ENCODE data around the gene PF4V1. TPM values are rescaled to one million over a fixed set of nuclear protein-coding genes. Genes with fewer than 3 reads are reported as not detected.

PF4V1 gene
- total RNA-seq, 1 donor from 2014 or later = not detected

- Histone ChIP-seq H4K20me1 (ENCODE audit: insufficient read depth, low read length) (no peaks in the 10 kb centered on the region), H3K9me3 (ENCODE audit: insufficient read depth, low read depth, low read length) (peaks cover 8% of the 10 kb centered on the region), H3K4me3 (ENCODE audit: insufficient read depth, low read depth, low read length) (no peak overlapping the region), H3K79me2 (ENCODE audit: insufficient read depth, low read length) (no peaks in the 10 kb centered on the region), H2AFZ (ENCODE audit: low read depth, low read length) (no peak overlapping the region), H3K36me3 (ENCODE audit: insufficient read depth, low read length) (no peaks in the 10 kb centered on the region), H3K9ac (ENCODE audit: low read length) (no peak overlapping the region), H3K27ac (ENCODE audit: low read depth, low read length) (no peak overlapping the region), H3K27me3 (ENCODE audit: insufficient read depth, low read length) (no peaks in the 10 kb centered on the region), H3K4me2 (ENCODE audit: low read length) (no peak overlapping the region), H3K4me1 (ENCODE audit: insufficient read depth, low read length) (peaks cover 8% of the 10 kb centered on the region)
- FAIRE-seq (peak; percentile 37), DNase-seq (ENCODE audit: low read depth) (no peak)
- no peaks in the 10 kb centered on the region for H3K36me3 Mint-ChIP-seq (ENCODE audit: low read depth, unreplicated experiment)
- no peaks in the 10 kb centered on the region for H3K27me3 Mint-ChIP-seq (ENCODE audit: low read depth, unreplicated experiment)
- TF ChIP-seq EZH2 (IDR thresholded peaks at IDR 0.05; ENCODE audit: insufficient read depth, low read length) (no peak), CTCF (IDR thresholded peaks at IDR 0.05; ENCODE audit: insufficient read depth, low read depth, low read length) (no peak)
- H3K4me3 Mint-ChIP-seq (ENCODE audit: unreplicated experiment) = no peak overlapping the region
- H3K9me3 Mint-ChIP-seq (ENCODE audit: unreplicated experiment) = peaks cover 10% of the 10 kb centered on the region
- H3K27ac Mint-ChIP-seq (ENCODE audit: unreplicated experiment) = peak overlapping the region; percentile 78
- H3K4me1 Mint-ChIP-seq (ENCODE audit: low read depth, unreplicated experiment) = peaks cover 25% of the 10 kb centered on the region
Measured at GRCh38 chr4:73860917-73861316, 7.8 kb downstream of the PF4V1 start.

- DNase-seq (ENCODE audit: low read depth) (peak; percentile 37), FAIRE-seq (no peak)
- Histone ChIP-seq H3K4me3 (ENCODE audit: insufficient read depth, low read depth, low read length) (no peak overlapping the region), H3K9ac (ENCODE audit: low read length) (no peak overlapping the region), H2AFZ (ENCODE audit: low read depth, low read length) (no peak overlapping the region), H3K4me2 (ENCODE audit: low read length) (no peak overlapping the region), H3K27me3 (ENCODE audit: insufficient read depth, low read length) (no peaks in the 10 kb centered on the region), H4K20me1 (ENCODE audit: insufficient read depth, low read length) (no peaks in the 10 kb centered on the region), H3K36me3 (ENCODE audit: insufficient read depth, low read length) (no peaks in the 10 kb centered on the region), H3K9me3 (ENCODE audit: insufficient read depth, low read depth, low read length) (peaks cover 5% of the 10 kb centered on the region), H3K79me2 (ENCODE audit: insufficient read depth, low read length) (no peaks in the 10 kb centered on the region), H3K27ac (ENCODE audit: low read depth, low read length) (no peak overlapping the region), H3K4me1 (ENCODE audit: insufficient read depth, low read length) (peaks cover 8% of the 10 kb centered on the region)
- no peak for TF ChIP-seq EZH2 (IDR thresholded peaks at IDR 0.05; ENCODE audit: insufficient read depth, low read length)
- TF ChIP-seq CTCF (IDR thresholded peaks at IDR 0.05; ENCODE audit: insufficient read depth, low read depth, low read length) = no peak
- H3K36me3 Mint-ChIP-seq (ENCODE audit: low read depth, unreplicated experiment) = no peaks in the 10 kb centered on the region
- no peak overlapping the region for H3K27ac Mint-ChIP-seq (ENCODE audit: unreplicated experiment)
- no peaks in the 10 kb centered on the region for H3K27me3 Mint-ChIP-seq (ENCODE audit: low read depth, unreplicated experiment)
- peaks cover 6% of the 10 kb centered on the region for H3K9me3 Mint-ChIP-seq (ENCODE audit: unreplicated experiment)
- peaks cover 26% of the 10 kb centered on the region for H3K4me1 Mint-ChIP-seq (ENCODE audit: low read depth, unreplicated experiment)
- H3K4me3 Mint-ChIP-seq (ENCODE audit: unreplicated experiment) = no peak overlapping the region
Measured at GRCh38 chr4:73862322-73862721, 9.2 kb downstream of the PF4V1 start.

GRCh38 chr4:73864365-73864764 is 11.3 kb downstream of the PF4V1 start:
- no peak for FAIRE-seq
- Histone ChIP-seq H3K27ac (ENCODE audit: low read depth, low read length) (no peak overlapping the region), H3K4me2 (ENCODE audit: low read length) (no peak overlapping the region), H4K20me1 (ENCODE audit: insufficient read depth, low read length) (no peaks in the 10 kb centered on the region), H3K4me1 (ENCODE audit: insufficient read depth, low read length) (peaks cover 8% of the 10 kb centered on the region), H2AFZ (ENCODE audit: low read depth, low read length) (no peak overlapping the region), H3K36me3 (ENCODE audit: insufficient read depth, low read length) (no peaks in the 10 kb centered on the region), H3K4me3 (ENCODE audit: insufficient read depth, low read depth, low read length) (no peak overlapping the region), H3K27me3 (ENCODE audit: insufficient read depth, low read length) (peaks cover 6% of the 10 kb centered on the region), H3K9me3 (ENCODE audit: insufficient read depth, low read depth, low read length) (no peaks in the 10 kb centered on the region), H3K9ac (ENCODE audit: low read length) (no peak overlapping the region), H3K79me2 (ENCODE audit: insufficient read depth, low read length) (no peaks in the 10 kb centered on the region)
- H3K4me1 Mint-ChIP-seq (ENCODE audit: low read depth, unreplicated experiment) = peaks cover 31% of the 10 kb centered on the region
- TF ChIP-seq CTCF (IDR thresholded peaks at IDR 0.05; ENCODE audit: insufficient read depth, low read depth, low read length) (peak; percentile 26), EZH2 (IDR thresholded peaks at IDR 0.05; ENCODE audit: insufficient read depth, low read length) (no peak)
- DNase-seq (ENCODE audit: low read depth) = no peak
- no peaks in the 10 kb centered on the region for H3K9me3 Mint-ChIP-seq (ENCODE audit: unreplicated experiment)
- no peaks in the 10 kb centered on the region for H3K36me3 Mint-ChIP-seq (ENCODE audit: low read depth, unreplicated experiment)
- H3K27ac Mint-ChIP-seq (ENCODE audit: unreplicated experiment) = no peak overlapping the region
- no peak overlapping the region for H3K4me3 Mint-ChIP-seq (ENCODE audit: unreplicated experiment)
- H3K27me3 Mint-ChIP-seq (ENCODE audit: low read depth, unreplicated experiment) = no peaks in the 10 kb centered on the region
